Prostate gland (tissue), 2 donors: Measurements from ENCODE around the gene CEBPE. TPM values are rescaled to one million over a fixed set of nuclear protein-coding genes. Genes with fewer than 3 reads are reported as not detected.

Experiments used
- DNase-seq: peaks from one replicate; pipeline ENCODE4 v3.0.0-alpha.2; 2019; ENCODE audit warnings: low spot score
- H3K27ac ChIP-seq, 2 donors: fragments of 200-600 bp; sonication (generic); 2 replicates each; pipeline ENCODE4 v1.5.1; 2017 to 2019
- H3K27me3 ChIP-seq: fragments of 200-600 bp; sonication (generic); replicated peaks from 2 replicates; pipeline ENCODE4 v1.5.1; 2019; ENCODE audit not compliant: insufficient read depth
- H3K36me3 ChIP-seq, 2 donors: fragments of 200-600 bp; sonication (generic); 1 replicate in 1 of 2; 2 replicates in 1 of 2; pipeline versions ENCODE4 v1.5.1 to v1.8.1; 2017 to 2019
- H3K4me1 ChIP-seq: fragments of 200-600 bp; sonication (generic); replicated peaks from 2 replicates; pipeline ENCODE4 v1.5.1; 2019
- H3K4me3 ChIP-seq, 2 donors: fragments of 200-600 bp; sonication (generic); 2 replicates each; pipeline ENCODE4 v1.5.1; 2017 to 2019
- H3K9me3 ChIP-seq: fragments of 200-600 bp; sonication (generic); 2 replicates; pipeline ENCODE4 v1.5.1; 2017
- POLR2A ChIP-seq: fragments of 450-650 bp; IDR thresholded peaks from one replicate; pipeline ENCODE4 v1.6.1; 2016; ENCODE audit warnings: antibody characterized with exemption, mild to moderate bottlenecking
- POLR2AphosphoS5 ChIP-seq: sonication (generic); formaldehyde crosslinking; IDR thresholded peaks from one replicate; pipeline ENCODE4 v1.6.1; 2017; ENCODE audit warnings: antibody characterized with exemption
- WGBS: methylation state at CpG from one replicate; pipeline ENCODE4 v1.1.5; 2018; 5-methylcytosine and 5-hydroxymethylcytosine counted together
- intact Hi-C: fragments of 100-400 bp; cut with DNase I; formaldehyde crosslinking; loops from one replicate; pipeline ENCODE4 v1.14.2; 2022
- total RNA-seq, 2 donors: library from RNA; depleted of rRNA; stranded (reverse); fragments of >200 nt; gene quantifications; one replicate each; pipeline ENCODE4 v1.1.0, GENCODE V29; 2016
- TF ChIP-seq, protein P1 (sequence below), 4 experiments: fragments of 200-600 bp in 2 of 4; fragments of 450-650 bp in 2 of 4; sonication (generic) in 2 of 4; IDR thresholded peaks; 1 replicate in 3 of 4; 2 replicates in 1 of 4; pipeline ENCODE4 v1.5.1; 2016 to 2019; ENCODE audit warnings: antibody characterized with exemption in 4 of 4, mild to moderate bottlenecking in 2 of 4, moderate library complexity in 2 of 4

The CEBPE gene
- total RNA-seq, 2 donors from 2014 or later = not detected

GRCh38 chr14:23101213-23101970 lies 17.7 kb downstream of the CEBPE start:
- no peak for TF ChIP-seq POLR2A
- Histone ChIP-seq H3K27ac (no peak overlapping the region), H3K4me1 (no peaks in the 10 kb centered on the region), H3K27me3 (no peaks in the 10 kb centered on the region), H3K4me3 (no peak overlapping the region), H3K36me3 (no peaks in the 10 kb centered on the region), H3K9me3 (no peaks in the 10 kb centered on the region)
- no peak for DNase-seq
- 73% methylated on average over 6 of the region's 6 CpGs for WGBS
- intact Hi-C loops = no loop called here

- Histone ChIP-seq H3K27me3 (no peaks in the 10 kb centered on the region), H3K9me3 (no peaks in the 10 kb centered on the region), H3K27ac (no peak overlapping the region), H3K4me1 (no peaks in the 10 kb centered on the region), H3K36me3 (no peaks in the 10 kb centered on the region), H3K4me3 (no peak overlapping the region)
- intact Hi-C loops = no loop called here
- TF ChIP-seq POLR2AphosphoS5 (no peak), POLR2A (no peak)
- TF ChIP-seq, protein P1, sequence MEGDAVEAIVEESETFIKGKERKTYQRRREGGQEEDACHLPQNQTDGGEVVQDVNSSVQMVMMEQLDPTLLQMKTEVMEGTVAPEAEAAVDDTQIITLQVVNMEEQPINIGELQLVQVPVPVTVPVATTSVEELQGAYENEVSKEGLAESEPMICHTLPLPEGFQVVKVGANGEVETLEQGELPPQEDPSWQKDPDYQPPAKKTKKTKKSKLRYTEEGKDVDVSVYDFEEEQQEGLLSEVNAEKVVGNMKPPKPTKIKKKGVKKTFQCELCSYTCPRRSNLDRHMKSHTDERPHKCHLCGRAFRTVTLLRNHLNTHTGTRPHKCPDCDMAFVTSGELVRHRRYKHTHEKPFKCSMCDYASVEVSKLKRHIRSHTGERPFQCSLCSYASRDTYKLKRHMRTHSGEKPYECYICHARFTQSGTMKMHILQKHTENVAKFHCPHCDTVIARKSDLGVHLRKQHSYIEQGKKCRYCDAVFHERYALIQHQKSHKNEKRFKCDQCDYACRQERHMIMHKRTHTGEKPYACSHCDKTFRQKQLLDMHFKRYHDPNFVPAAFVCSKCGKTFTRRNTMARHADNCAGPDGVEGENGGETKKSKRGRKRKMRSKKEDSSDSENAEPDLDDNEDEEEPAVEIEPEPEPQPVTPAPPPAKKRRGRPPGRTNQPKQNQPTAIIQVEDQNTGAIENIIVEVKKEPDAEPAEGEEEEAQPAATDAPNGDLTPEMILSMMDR (IDR thresholded peaks at IDR 0.05) = no peak
- DNase-seq = no peak
- 81% methylated on average over 10 of the region's 10 CpGs for WGBS
Observed at GRCh38 chr14:23099212-23099861, 19.7 kb downstream of the CEBPE start.

- intact Hi-C loops = no loop called here
- no peak for DNase-seq
Observed at GRCh38 chr14:23097786-23098185, 21.3 kb downstream of the CEBPE start.

DNA sequence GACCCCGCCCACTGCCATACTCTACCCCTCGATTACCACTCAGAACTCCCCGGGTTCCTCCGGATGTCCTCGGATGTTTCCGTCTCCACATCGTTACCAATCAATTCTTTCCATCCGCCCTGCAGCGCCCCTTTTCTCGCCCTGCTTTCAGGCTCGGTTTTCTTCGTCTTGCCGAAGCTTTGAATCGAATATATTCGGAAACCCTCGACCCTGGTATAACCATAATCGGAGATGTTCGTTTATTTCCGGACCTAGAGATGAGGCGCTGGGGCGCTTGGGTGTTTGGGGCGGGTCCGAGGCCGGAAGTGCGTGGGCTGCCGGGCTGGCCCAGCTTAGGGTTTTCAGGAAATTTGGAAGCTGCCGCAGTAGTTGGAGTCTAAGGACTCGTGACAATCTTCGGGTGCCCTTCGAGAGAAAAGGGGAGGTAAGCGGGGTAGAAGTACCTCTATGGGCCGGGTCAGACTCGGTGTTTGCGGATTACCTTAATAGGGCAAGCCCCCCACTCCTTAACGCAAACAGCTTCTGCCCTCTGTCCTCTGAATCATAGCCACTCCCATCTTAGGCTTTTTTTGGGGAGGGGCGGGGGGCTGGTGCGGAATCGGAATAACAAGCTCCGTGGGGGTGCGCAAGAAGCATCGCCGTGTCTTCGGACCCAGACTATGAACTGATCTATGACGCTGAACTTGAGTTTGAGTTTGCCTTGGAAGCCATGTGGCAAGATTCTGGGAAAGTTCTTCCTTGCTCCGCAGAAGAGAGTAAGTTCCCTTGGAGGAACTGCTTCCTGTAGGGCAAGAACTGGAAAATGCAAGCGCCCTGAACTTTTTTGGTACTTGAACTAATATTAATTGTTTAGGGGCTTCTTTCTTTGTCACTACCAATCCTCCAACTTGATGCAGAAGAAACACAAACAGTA lies 23.6 kb downstream of the CEBPE start, which contains the start of gene C14orf119:
Gene C14orf119, plus strand, starts transcription at position 310 of the 913 bp plus-strand sequence. CDS start 2,154 bp downstream, outside the sequence.
- Histone ChIP-seq H3K27me3 (no peaks in the 10 kb centered on the region), H3K27ac (peak within 1 kb of the TSS; percentile 99), H3K9me3 (no peaks in the 10 kb centered on the region), H3K4me1 (peaks cover 5% of the 10 kb centered on the region), H3K36me3 (no peaks in the 10 kb centered on the region), H3K4me3 (peak within 1 kb of the TSS; percentile 84 to 90)
- TF ChIP-seq POLR2AphosphoS5 = peak; percentile 94
- TF ChIP-seq POLR2A = peak; percentile 82
- TF ChIP-seq, protein P1 (IDR thresholded peaks at IDR 0.05) = no peak
- WGBS = under 1% methylated on average over 46 of the region's 46 CpGs
- intact Hi-C loops = no loop called here
- peak; percentile 100 for DNase-seq

More at GRCh38 chr14:23097786-23098185, 21.3 kb downstream of the CEBPE start:
- Histone ChIP-seq H3K4me3 (no peak overlapping the region), H3K36me3 (no peaks in the 10 kb centered on the region), H3K27ac (no peak overlapping the region), H3K27me3 (no peaks in the 10 kb centered on the region), H3K4me1 (peaks cover 5% of the 10 kb centered on the region), H3K9me3 (no peaks in the 10 kb centered on the region)
- WGBS = 92% methylated on average over 7 of the region's 7 CpGs
- TF ChIP-seq POLR2AphosphoS5 (no peak), POLR2A (no peak)
- TF ChIP-seq, protein P1 (IDR thresholded peaks at IDR 0.05) = no peak
